A549 (cell line): ENCODE results near the gene SMAD6.

Experiments
- EP300 ChIP-seq, 2 experiments: fragments of >200 bp; sonication (Bioruptor Twin); formaldehyde crosslinking; IDR thresholded peaks; 2 replicates in 1 of 2; 3 replicates in 1 of 2; pipeline ENCODE4 v1.6.1; 2016 to 2017
- HOXA7 ChIP-seq: fragments of 250-450 bp; sonication (Bioruptor Pico); IDR thresholded peaks from 2 replicates; pipeline ENCODE4 v1.5.0; 2020; ENCODE audit warnings: mild to moderate bottlenecking, moderate library complexity

DNA sequence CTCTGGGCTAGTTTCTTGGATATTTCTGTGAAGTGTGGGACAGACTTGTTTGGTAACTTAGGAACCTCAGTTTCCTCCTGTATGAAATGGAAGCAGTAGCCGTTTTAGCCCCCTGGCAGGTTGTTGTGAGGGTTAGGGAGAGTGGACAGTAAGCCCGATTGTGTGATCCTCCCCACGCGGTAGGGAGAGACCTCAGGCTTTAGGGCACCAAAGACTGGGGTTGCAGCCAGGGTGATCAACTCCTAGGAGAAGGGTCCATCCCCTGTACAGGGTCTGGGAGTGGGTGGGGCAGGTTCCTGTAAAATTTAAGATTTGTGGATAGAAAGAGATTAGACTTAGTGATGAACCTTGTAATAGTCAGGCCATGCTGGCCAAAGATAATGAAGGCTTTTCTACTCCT is 120.5 kb downstream of the SMAD6 start:
- no peak for TF ChIP-seq EP300 (IDR thresholded peaks at IDR 0.05)
- no peak for TF ChIP-seq HOXA7 (CRISPR knock-in tag)
